HepG2 (cell line): ENCODE measurements around the gene IFI30. TPM values are rescaled to one million over a fixed set of nuclear protein-coding genes. Genes with fewer than 3 reads are reported as not detected.

ENCODE experiments used
- ARNT2 ChIP-seq: sonication (generic); formaldehyde crosslinking; IDR thresholded peaks from 2 replicates; pipeline ENCODE4 v1.8.0; 2022; ENCODE audit warnings: mild to moderate bottlenecking, low read depth, missing genetic modification reagents, moderate library complexity
- BCL6 ChIP-seq: IDR thresholded peaks from 2 replicates; pipeline ENCODE4 v1.6.1; 2016; ENCODE audit warnings: missing genetic modification reagents, missing compliant biosample characterization
- BHLHE40 ChIP-seq: IDR thresholded peaks from 2 replicates; pipeline ENCODE4 v1.6.1; 2011; ENCODE audit warnings: low read length, improper control_type of control experiment
- NFKB2 ChIP-seq: sonication (generic); formaldehyde crosslinking; IDR thresholded peaks from 2 replicates; pipeline ENCODE4 v1.4.0; 2020; ENCODE audit warnings: missing genetic modification reagents, borderline replicate concordance
- SALL1 ChIP-seq: sonication (generic); formaldehyde crosslinking; IDR thresholded peaks from 2 replicates; pipeline ENCODE4 v1.8.0; 2022; ENCODE audit warnings: mild to moderate bottlenecking, missing genetic modification reagents
- SAP130 ChIP-seq: IDR thresholded peaks from 2 replicates; pipeline ENCODE4 v1.6.1; 2016; ENCODE audit warnings: low read depth
- SP5 ChIP-seq: IDR thresholded peaks from 2 replicates; pipeline ENCODE4 v1.6.1; 2016; ENCODE audit warnings: low read depth, borderline replicate concordance
- TARDBP ChIP-seq: sonication (generic); formaldehyde crosslinking; IDR thresholded peaks from 2 replicates; pipeline ENCODE4 v1.8.0; 2022; ENCODE audit warnings: mild to moderate bottlenecking, missing genetic modification reagents
- TP53 ChIP-seq: sonication (generic); formaldehyde crosslinking; conservative IDR thresholded peaks from 2 replicates; pipeline ENCODE4 v1.4.0; 2020; ENCODE audit warnings: missing genetic modification reagents
- YEATS4 ChIP-seq: sonication (generic); formaldehyde crosslinking; IDR thresholded peaks from 2 replicates; pipeline ENCODE4 v1.4.0; 2020; ENCODE audit warnings: missing genetic modification reagents, borderline replicate concordance
- ZNF207 ChIP-seq: fragments of 450-650 bp; IDR thresholded peaks from 2 replicates; pipeline ENCODE4 v1.6.1; 2016; ENCODE audit warnings: antibody characterized with exemption, borderline replicate concordance
- ZNF33B ChIP-seq: sonication (generic); formaldehyde crosslinking; IDR thresholded peaks from 2 replicates; pipeline ENCODE4 v1.5.1; 2020; ENCODE audit warnings: mild to moderate bottlenecking, missing genetic modification reagents
- ZNF546 ChIP-seq: sonication (generic); formaldehyde crosslinking; conservative IDR thresholded peaks from 2 replicates; pipeline ENCODE4 v1.8.1; 2023; ENCODE audit warnings: mild to moderate bottlenecking, missing genetic modification reagents
- ZNF547 ChIP-seq: sonication (generic); formaldehyde crosslinking; IDR thresholded peaks from 2 replicates; pipeline ENCODE4 v1.5.1; 2020; ENCODE audit warnings: mild to moderate bottlenecking, missing genetic modification reagents
- ZNF766 ChIP-seq: sonication (generic); formaldehyde crosslinking; IDR thresholded peaks from 2 replicates; pipeline ENCODE4 v1.5.0; 2020; ENCODE audit warnings: missing genetic modification reagents, borderline replicate concordance
- ZSCAN31 ChIP-seq: sonication (generic); formaldehyde crosslinking; IDR thresholded peaks from 2 replicates; pipeline ENCODE4 v1.5.0; 2020; ENCODE audit warnings: low read depth, mild to moderate bottlenecking, missing genetic modification reagents
- polyA plus RNA-seq, 8 experiments: library from polyadenylated mRNA; depleted of rRNA in 3 of 8; stranded (reverse) in 7 of 8; unstranded in 1 of 8; fragments of >200 nt; fragmentation: Illumina TruSeq in 4 of 8; extraction: Trizol in 4 of 8; gene quantifications; 2 replicates each; pipeline versions ENCODE4 v1.2.1 to v1.2.3, GENCODE V29; 2011 to 2016; ENCODE audit warnings: low read depth in 4 of 8, missing spikeins in 1 of 8, mixed read lengths in 1 of 8; ENCODE audit not compliant: insufficient read depth in 1 of 8
- total RNA-seq, 5 experiments: library from RNA; depleted of rRNA; stranded (reverse); fragments of >200 nt; fragmentation: Illumina TruSeq; extraction: Trizol; gene quantifications; 2 replicates each; pipeline ENCODE4 v1.2.3, GENCODE V29; 2016; ENCODE audit warnings: low read depth in 1 of 5
- TF ChIP-seq, protein P1 (sequence below): IDR thresholded peaks from 2 replicates; pipeline ENCODE4 v1.6.1; 2016; ENCODE audit warnings: mild to moderate bottlenecking
- TF ChIP-seq, protein P2 (sequence below): sonication (generic); formaldehyde crosslinking; IDR thresholded peaks from 2 replicates; pipeline ENCODE4 v1.5.1; 2020; ENCODE audit warnings: missing genetic modification reagents, mild to moderate bottlenecking, borderline replicate concordance
- TF ChIP-seq, protein P3 (sequence below): sonication (generic); formaldehyde crosslinking; IDR thresholded peaks from 2 replicates; pipeline ENCODE4 v1.5.0; 2020; ENCODE audit warnings: mild to moderate bottlenecking, missing genetic modification reagents, borderline replicate concordance
- TF ChIP-seq, protein P4 (sequence below): conservative IDR thresholded peaks from 2 replicates; pipeline ENCODE4 v1.6.1; 2018; ENCODE audit warnings: missing genetic modification reagents
- TF ChIP-seq, protein P5 (sequence below): IDR thresholded peaks from 2 replicates; pipeline ENCODE4 v1.6.1; 2018; ENCODE audit warnings: missing genetic modification reagents, mild to moderate bottlenecking, missing compliant biosample characterization

Gene IFI30
- total and polyA plus RNA-seq, 2 of the 13 experiments (the other 11 are each of a cell fraction or from before 2014, with no cell fraction given), result 25.0 to 79.4 TPM

DNA sequence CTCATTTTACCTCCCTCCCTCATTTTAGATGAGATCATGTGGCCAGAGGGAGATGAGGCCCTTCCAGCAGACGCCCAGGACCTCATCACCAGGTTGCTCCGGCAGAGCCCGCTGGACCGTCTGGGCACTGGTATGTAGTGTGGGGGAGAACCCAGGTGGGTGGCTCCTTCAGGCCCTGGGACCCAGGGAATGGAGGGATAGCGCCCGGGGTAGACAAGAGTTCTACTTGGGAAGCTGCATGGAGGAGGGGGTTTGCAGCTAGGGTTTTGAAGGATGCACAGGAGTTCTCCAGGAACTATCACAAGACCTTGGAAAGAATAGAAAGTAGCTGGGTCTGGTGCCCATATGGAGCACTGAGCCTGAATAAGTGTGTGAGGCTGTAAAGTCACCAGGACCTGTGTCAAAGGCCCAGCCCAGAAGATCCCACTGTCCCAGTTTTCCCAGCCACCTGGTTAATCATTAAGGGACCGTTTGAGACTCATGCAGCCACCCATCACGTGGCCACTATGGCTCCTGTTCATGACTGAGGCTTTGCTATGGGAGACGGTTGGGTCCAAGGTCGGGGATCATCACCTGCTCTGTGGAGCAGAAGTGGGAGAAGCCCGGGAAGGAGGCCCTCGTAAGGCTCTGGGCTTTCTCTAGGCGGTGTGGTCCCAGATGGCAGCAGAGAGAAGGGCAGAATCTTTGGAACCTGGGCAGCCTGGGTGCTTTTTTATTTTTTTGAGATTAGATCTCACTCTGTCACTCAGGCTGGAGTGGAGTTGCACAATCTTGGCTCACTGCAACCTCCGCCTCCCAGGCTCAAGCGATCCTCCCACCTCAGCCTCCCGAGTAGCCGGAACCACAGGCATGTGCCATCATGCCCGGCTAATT lies 37.7 kb upstream of the IFI30 start (continued):
- TF ChIP-seq ARNT2 (CRISPR knock-in tag) (0 out of 2 replicates have a peak, but pooled peaks have one; percentile 37), BHLHE40 (peak; percentile 68; the same call in 1 of the 2 replicates), ZNF547 (CRISPR knock-in tag) (peak; percentile 38; the same call in 1 of the 2 replicates), ZNF207 (no peak), ZSCAN31 (CRISPR knock-in tag) (peak; percentile 67; the same call in 1 of the 2 replicates), SP5 (CRISPR knock-in tag) (peak; percentile 16; the same call in 1 of the 2 replicates), BCL6 (peak; percentile 24; the same call in 1 of the 2 replicates), SAP130 (CRISPR knock-in tag) (peak; percentile 94), ZNF766 (0 out of 2 replicates have a peak, but pooled peaks have one; percentile 46), YEATS4 (CRISPR knock-in tag) (peak; percentile 76; the same call in 1 of the 2 replicates), TARDBP (peak; percentile 71; the same call in 1 of the 2 replicates), TP53 (CRISPR knock-in tag) (0 out of 2 replicates have a peak, but pooled peaks have one; percentile 43), SALL1 (CRISPR knock-in tag) (peak; percentile 67; the same call in 1 of the 2 replicates), ZNF33B (CRISPR knock-in tag) (peak; percentile 72; the same call in 1 of the 2 replicates), NFKB2 (CRISPR knock-in tag) (peak; percentile 32; the same call in 1 of the 2 replicates), ZNF546 (no peak)
- TF ChIP-seq, protein P1, sequence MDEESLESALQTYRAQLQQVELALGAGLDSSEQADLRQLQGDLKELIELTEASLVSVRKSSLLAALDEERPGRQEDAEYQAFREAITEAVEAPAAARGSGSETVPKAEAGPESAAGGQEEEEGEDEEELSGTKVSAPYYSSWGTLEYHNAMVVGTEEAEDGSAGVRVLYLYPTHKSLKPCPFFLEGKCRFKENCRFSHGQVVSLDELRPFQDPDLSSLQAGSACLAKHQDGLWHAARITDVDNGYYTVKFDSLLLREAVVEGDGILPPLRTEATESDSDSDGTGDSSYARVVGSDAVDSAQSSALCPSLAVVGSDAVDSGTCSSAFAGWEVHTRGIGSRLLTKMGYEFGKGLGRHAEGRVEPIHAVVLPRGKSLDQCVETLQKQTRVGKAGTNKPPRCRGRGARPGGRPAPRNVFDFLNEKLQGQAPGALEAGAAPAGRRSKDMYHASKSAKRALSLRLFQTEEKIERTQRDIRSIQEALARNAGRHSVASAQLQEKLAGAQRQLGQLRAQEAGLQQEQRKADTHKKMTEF (CRISPR knock-in tag), result peak; percentile 82
- TF ChIP-seq, protein P2, sequence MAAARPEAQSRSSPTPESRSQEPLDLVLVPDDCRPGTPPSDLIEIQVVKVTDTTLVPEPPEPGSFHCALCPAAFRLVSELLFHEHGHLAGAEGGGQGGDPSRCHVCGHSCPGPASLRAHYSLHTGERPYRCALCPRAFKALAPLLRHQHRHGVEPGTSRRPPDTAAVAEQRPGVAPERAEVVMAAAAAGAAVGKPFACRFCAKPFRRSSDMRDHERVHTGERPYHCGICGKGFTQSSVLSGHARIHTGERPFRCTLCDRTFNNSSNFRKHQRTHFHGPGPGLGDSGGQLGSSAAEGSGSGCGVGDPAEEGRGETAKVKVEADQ, result 0 out of 2 replicates have a peak, but pooled peaks have one; percentile 64
- TF ChIP-seq, protein P3, sequence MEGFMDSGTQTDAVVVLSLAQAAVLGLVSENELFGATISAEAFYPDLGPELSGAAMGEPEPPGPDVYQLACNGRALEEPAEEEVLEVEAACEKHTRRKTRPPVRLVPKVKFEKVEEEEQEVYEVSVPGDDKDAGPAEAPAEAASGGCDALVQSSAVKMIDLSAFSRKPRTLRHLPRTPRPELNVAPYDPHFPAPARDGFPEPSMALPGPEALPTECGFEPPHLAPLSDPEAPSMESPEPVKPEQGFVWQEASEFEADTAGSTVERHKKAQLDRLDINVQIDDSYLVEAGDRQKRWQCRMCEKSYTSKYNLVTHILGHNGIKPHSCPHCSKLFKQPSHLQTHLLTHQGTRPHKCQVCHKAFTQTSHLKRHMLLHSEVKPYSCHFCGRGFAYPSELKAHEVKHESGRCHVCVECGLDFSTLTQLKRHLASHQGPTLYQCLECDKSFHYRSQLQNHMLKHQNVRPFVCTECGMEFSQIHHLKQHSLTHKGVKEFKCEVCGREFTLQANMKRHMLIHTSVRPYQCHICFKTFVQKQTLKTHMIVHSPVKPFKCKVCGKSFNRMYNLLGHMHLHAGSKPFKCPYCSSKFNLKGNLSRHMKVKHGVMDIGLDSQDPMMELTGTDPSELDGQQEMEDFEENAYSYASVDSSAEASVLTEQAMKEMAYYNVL (CRISPR knock-in tag), result peak; percentile 14; the same call in 1 of the 2 replicates
- TF ChIP-seq, protein P4, sequence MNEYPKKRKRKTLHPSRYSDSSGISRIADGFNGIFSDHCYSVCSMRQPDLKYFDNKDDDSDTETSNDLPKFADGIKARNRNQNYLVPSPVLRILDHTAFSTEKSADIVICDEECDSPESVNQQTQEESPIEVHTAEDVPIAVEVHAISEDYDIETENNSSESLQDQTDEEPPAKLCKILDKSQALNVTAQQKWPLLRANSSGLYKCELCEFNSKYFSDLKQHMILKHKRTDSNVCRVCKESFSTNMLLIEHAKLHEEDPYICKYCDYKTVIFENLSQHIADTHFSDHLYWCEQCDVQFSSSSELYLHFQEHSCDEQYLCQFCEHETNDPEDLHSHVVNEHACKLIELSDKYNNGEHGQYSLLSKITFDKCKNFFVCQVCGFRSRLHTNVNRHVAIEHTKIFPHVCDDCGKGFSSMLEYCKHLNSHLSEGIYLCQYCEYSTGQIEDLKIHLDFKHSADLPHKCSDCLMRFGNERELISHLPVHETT (CRISPR knock-in tag), result no peak
- TF ChIP-seq, protein P5, sequence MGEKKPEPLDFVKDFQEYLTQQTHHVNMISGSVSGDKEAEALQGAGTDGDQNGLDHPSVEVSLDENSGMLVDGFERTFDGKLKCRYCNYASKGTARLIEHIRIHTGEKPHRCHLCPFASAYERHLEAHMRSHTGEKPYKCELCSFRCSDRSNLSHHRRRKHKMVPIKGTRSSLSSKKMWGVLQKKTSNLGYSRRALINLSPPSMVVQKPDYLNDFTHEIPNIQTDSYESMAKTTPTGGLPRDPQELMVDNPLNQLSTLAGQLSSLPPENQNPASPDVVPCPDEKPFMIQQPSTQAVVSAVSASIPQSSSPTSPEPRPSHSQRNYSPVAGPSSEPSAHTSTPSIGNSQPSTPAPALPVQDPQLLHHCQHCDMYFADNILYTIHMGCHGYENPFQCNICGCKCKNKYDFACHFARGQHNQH (CRISPR knock-in tag), result peak; percentile 66; the same call in 1 of the 2 replicates
